ENCODE measurements around the gene TRA2B.

- no peak for TF ChIP-seq CTCF (IDR thresholded peaks at IDR 0.05)
- no peak for TF ChIP-seq POLR2A (IDR thresholded peaks at IDR 0.05)
Observed at GRCh38 chr3:185966655-185967054, 28.8 kb upstream of the TRA2B start.

Measured in testis (tissue), 2 donors.